Measurements from ENCODE around the gene CORO1C.

Gene CORO1C

GRCh38 chr12:108700833-108701541, 30.3 kb downstream of the CORO1C start:
- no peak for DNase-seq (ENCODE audit: low read depth in 1 of 2, low spot score in 1 of 2)

DNA sequence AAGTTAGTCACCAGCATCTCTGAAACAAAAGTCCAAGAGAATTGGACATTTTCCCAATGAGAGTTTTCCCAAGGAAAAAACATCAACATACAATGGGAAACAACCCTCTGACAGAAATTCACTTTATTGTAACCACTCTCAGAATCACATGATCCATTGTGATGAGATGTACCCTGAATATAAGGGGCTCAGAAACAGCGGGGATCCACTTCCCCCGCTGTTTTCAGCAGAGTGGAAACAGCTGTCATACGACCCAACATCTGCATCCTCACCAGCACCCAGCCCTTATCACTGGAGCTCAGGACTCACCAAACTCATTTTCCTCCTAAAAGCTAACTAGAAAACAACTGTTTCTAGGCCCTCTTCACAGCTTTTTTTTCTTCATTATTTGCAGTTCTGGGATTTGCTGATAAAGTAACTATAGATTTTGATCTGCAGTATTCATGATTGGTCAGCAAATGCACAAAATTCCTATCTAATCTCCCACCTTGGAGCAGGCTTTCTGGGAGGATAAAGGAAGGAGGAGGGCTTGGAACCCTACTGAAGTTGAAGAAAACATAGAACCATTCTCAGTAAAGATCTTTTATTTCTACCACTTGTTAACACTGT, 31.3 kb downstream of the CORO1C start:
- DNase-seq (ENCODE audit: low read depth in 1 of 2, low spot score in 1 of 2) = no peak

DNA sequence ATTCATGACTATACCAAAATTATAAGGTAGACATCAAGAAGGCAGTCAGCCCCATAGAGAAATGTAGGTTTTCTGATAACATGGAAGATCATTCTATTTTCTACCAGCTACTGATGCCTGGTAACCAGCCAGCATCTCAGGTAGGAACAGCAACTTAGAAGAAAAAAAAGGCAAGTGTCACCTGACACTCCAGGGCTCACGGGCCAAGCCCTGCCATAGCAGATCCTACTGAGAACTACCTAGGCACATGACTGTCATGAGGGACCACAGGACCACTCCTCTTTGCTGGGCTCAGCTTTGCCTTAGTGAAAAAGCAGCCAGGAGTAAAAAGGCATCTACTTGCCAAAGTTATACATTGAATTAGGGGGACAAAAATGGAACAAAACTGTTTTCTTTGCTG, 33.4 kb downstream of the CORO1C start:
- DNase-seq (ENCODE audit: low read depth in 1 of 2, low spot score in 1 of 2) = no peak

- DNase-seq (ENCODE audit: low read depth in 1 of 2, low spot score in 1 of 2) = no peak
These were observed 34.4 kb downstream of the CORO1C start for GRCh38 chr12:108696996-108697290.

DNA sequence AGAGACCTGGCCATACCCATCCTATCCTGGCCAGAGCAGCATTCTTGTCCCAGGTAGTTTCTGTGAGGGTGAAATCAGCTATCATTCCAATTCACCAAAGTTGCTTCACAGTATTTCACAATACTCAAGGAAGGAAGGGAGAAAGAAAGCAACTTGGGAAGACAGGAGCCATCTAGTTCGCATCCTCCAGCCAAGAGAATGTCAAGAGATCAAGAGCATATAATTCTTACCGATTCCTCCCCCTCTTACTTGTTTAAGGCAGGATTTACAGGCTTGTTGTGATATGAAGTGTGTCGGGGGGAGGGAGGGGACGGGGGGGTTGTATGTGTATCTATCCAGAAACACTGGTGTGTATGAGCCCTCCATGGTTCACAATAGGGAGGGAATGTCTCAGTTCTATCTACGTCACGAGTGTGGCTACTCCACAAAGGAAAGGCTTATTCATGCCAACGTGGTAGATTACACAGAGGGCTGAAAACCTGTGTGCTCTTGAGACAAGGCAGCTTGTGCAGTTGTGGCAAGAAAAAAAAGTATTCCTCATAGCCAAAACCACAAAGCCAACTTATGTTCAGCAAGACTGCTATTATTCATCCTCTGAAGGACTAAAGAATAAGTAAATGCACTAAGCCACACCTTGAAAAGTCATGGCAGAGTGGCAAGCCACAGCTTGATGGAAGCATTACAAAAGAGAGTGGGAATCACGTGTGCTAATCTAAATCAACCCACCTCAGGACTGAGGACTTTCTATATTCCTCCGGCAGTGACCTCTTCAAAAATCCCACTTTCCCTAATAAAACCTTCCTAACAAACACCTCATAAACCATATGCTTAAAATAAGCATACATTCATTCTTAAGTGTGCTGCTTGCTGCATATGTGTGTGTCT, 35.0 kb downstream of the CORO1C start:
- no peak for DNase-seq (ENCODE audit: low read depth in 1 of 2, low spot score in 1 of 2)

GRCh38 chr12:108694812-108695278, 36.5 kb downstream of the CORO1C start:
- no peak for DNase-seq (ENCODE audit: low read depth in 1 of 2, low spot score in 1 of 2)

DNA sequence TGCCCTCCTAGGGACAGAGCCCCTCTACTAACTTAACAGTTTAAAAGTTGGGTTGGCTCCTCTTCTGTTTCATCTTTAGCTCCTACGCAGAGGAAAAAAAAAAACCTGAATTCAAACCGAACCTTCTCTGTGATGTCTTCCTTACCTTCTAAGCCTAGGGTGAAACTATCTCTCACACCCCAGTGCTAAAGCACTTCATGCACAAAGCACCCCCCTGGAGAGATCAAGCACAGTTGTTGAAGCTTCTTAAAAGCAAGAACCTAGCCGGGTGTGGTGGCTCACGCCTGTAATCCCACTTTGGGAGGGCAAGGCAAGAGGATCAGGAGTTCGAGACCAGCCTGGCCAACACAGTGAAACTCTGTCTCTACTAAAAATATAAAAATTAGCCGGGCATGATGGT, 37.6 kb downstream of the CORO1C start:
- DNase-seq (ENCODE audit: low read depth in 1 of 2, low spot score in 1 of 2) = no peak

GRCh38 chr12:108693186-108693730, 38.1 kb downstream of the CORO1C start:
- DNase-seq (ENCODE audit: low read depth in 1 of 2, low spot score in 1 of 2) = no peak

DNA sequence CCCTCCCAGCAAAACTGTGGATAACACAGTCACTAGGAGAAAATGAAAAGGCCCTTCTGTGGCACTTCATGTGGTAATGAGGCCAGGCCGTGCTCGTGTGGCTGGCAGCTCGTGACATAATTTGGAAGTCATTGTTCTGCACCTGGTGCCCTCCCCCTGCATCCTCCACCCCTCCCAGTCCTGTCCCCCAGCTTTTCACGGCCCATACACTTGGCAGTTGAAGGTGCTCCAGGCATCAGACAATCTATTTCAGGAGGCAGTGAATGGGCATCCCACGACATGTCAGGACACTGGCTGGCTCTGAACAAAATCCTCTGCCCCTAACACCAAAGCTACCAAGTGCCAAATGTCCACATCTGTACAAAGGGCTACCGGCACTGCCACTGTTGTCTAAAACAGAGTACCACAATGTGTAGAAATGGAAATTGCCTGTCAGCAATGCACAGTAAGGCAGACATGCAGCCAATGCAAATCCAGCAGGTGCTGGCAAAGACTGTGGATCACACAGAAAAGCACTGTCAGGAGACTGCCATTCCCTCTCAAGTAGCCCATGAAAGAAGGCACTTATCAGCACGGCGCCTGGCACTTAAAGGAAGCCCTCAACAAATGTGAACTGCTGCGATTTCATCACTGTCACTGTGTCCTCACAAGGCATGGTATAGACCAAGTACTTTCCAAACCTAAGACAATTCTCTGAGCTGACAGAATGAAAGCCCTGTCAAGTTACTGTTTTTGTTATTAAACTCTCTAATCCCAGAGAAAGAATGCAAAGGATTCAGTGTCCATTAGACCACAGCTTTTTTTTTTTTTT, 39.1 kb downstream of the CORO1C start:
- DNase-seq (ENCODE audit: low read depth in 1 of 2, low spot score in 1 of 2) = no peak

GRCh38 chr12:108691175-108691997, 39.9 kb downstream of the CORO1C start:
- peak; percentile 36 to 53 for DNase-seq (ENCODE audit: low read depth in 1 of 2, low spot score in 1 of 2)

DNA sequence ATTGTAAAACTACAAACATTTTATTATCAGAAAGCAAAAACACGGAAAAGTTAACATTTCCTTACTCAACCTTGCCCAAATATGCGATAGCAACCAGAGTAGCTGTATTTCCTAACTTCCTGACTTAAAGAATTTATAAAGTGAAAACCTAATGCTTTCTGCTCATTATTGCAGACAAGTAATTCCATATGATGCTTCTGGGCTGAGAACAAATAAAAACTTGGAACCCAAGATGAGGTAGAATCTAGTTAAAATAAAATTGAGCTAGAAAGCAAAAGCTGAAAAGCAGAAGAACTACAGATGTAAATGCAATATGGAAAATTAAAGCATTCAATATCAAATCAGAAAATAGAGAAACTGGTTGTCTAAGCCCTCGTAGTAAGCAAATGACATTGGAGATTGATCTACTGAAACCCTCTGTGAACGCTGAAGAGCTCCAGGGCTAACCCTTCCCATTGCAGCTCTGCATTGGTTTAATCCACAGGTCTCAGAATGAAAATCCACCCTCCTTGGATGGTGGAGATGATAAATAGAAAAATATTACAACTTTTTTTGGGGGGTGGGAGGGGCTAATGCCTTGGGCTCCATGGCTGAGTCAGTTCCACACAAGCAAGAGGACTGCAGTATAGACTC, 40.7 kb downstream of the CORO1C start:
- DNase-seq (ENCODE audit: low read depth in 1 of 2, low spot score in 1 of 2) = no peak

GRCh38 chr12:108690191-108690518, 41.2 kb downstream of the CORO1C start:
- DNase-seq (ENCODE audit: low read depth in 1 of 2, low spot score in 1 of 2) = no peak

- no peak for DNase-seq (ENCODE audit: low read depth in 1 of 2, low spot score in 1 of 2)
These were observed 41.8 kb downstream of the CORO1C start for GRCh38 chr12:108689314-108690190.

- no peak for DNase-seq (ENCODE audit: low read depth in 1 of 2, low spot score in 1 of 2)
These were observed 44.5 kb downstream of the CORO1C start for GRCh38 chr12:108686780-108687179.

DNA sequence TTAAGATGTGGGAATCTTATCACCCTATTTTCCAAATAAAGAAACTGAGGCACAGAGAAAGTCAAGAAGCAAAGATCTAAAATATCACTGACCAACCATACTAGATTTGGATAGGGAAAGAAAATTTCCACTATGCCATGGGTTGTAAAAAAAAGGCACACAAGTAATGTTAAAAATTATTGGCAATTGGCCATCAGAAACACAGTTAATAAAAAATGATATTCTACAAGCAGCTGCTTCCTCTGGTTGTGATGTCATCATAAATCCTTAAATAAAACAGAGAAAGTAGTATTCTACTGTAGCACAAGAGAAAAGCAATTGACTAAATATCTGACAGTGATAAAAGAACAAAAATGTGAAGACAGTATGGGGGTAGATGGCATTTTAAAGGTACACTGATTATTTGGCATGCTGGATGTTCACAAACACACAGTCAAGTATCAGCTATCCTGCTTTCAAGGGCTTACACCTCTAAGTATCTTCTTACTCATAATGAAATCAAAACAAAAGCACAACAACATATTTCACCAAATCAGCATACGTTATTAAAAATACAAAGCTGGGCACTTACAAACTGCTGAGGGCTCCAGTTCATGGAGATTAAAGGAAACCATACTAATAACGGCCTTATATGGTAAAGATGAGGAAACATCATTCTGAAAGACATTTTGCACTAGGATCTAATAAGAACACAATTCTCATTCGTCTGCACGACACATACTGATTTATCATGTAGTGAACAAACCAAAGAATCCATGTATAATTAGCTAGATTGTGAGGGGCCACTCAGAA, 45.7 kb downstream of the CORO1C start:
- no peak for DNase-seq (ENCODE audit: low read depth in 1 of 2, low spot score in 1 of 2)

GRCh38 chr12:108683906-108684556, 47.3 kb downstream of the CORO1C start:
- no peak for DNase-seq (ENCODE audit: low read depth in 1 of 2, low spot score in 1 of 2)

GRCh38 chr12:108681317-108681716, 50.0 kb downstream of the CORO1C start:
- DNase-seq (ENCODE audit: low read depth in 1 of 2, low spot score in 1 of 2) = no peak
